ENCODE data around the gene CREB1. TPM values are rescaled to one million over a fixed set of nuclear protein-coding genes. Genes with fewer than 3 reads are reported as not detected.
"Not testable (repeated sequence)": the region's sequence is repeated elsewhere in the genome, so short reads cannot be mapped to it uniquely, and the experiment has no call there.

Gene CREB1
- polyA plus RNA-seq, 4 donors: 60.8 to 82.7 (median 70.0) TPM

GRCh38 chr2:207646582-207646981 lies 116.8 kb downstream of the CREB1 start:
- DNase-seq (ENCODE audit: low read depth in 4 of 4, low spot score in 2 of 4): not testable (repeated sequence)

Other genes starting within 250 kb of the CREB1 start
- 10 to 100 TPM; 27.3 to 33.1 (median 30.5) TPM for gene METTL21A, start 95.4 kb downstream of the CREB1 start, polyA plus RNA-seq (ENCODE audit: insufficient read length in 4 of 4)
- gene CCNYL1, start 181.7 kb downstream of the CREB1 start, polyA plus RNA-seq (ENCODE audit: insufficient read length in 4 of 4): 10 to 100 TPM; 14.9 to 22.4 (median 19.1) TPM
- 10 to 100 TPM; 10.3 to 16.2 (median 12.2) TPM for gene FZD5, start 239.9 kb downstream of the CREB1 start, polyA plus RNA-seq (ENCODE audit: insufficient read length in 4 of 4)

Measured in left renal cortex interstitium (tissue), 4 donors.